Panc1 (cell line): Measurements from ENCODE around the gene CDH5. TPM values are rescaled to one million over a fixed set of nuclear protein-coding genes. Genes with fewer than 3 reads are reported as not detected.

Experiments used
- ATAC-seq: fragments of 200-7000 bp; cut with Tn5 transposase; 2 replicates; pipeline ENCODE4 v1.9.1; 2020; ENCODE audit warnings: mild to moderate bottlenecking, moderate library complexity
- BruUV-seq: library from RNA; stranded (reverse); fragments of 400-500 nt; replicated peaks from 2 replicates; lab custom pipeline; 2021; lab: Mats Ljungman, UMichigan
- CTCF ChIA-PET: fragments of 300-600 bp; sonication (Branson Sonifier 250); formaldehyde crosslinking; loops from one replicate; lab custom pipeline; 2022; ENCODE audit warnings: antibody characterized with exemption; lab: Charles Lee
- POLR2A ChIA-PET: fragments of 300-600 bp; sonication (Branson Sonifier 250); formaldehyde crosslinking; loops from one replicate; lab custom pipeline; 2022; ENCODE audit warnings: antibody characterized with exemption; lab: Charles Lee
- DNase-seq: peaks from one replicate; pipeline ENCODE4 v3.0.0-alpha.2; 2010; ENCODE audit warnings: low read depth, low spot score
- H3K27ac ChIP-seq: 2 replicates; pipeline ENCODE4 v1.5.1; 2011; ENCODE audit warnings: mild to moderate bottlenecking, low read length, inconsistent platforms
- H3K27me3 ChIP-seq: fragments of 200-500 bp; sonication (Bioruptor generic); 2 replicates; pipeline ENCODE4 v1.6.0; 2014; ENCODE audit warnings: low read length, inconsistent platforms; ENCODE audit not compliant: control insufficient read depth, insufficient read depth
- H3K36me3 ChIP-seq: fragments of 200-500 bp; sonication (Bioruptor generic); 2 replicates; pipeline ENCODE4 v1.5.1; 2014; ENCODE audit warnings: inconsistent platforms, mild to moderate bottlenecking, low read length, moderate library complexity; ENCODE audit not compliant: control insufficient read depth, insufficient read depth
- H3K4me1 ChIP-seq: 2 replicates; pipeline ENCODE4 v1.5.1; 2011; ENCODE audit warnings: inconsistent platforms, mild to moderate bottlenecking, low read length, moderate library complexity; ENCODE audit not compliant: control insufficient read depth, insufficient read depth
- H3K4me3 ChIP-seq, 2 experiments: 2 replicates each; pipeline ENCODE4 v1.5.1; 2011 to 2012; ENCODE audit warnings: low read depth in 2 of 2, low read length in 2 of 2, mild to moderate bottlenecking in 2 of 2, inconsistent platforms in 1 of 2, moderate library complexity in 1 of 2
- H3K9me3 ChIP-seq: fragments of 200-500 bp; sonication (Bioruptor generic); 2 replicates; pipeline ENCODE4 v1.5.1; 2014; ENCODE audit warnings: low read depth, mild to moderate bottlenecking, inconsistent platforms, low read length, moderate library complexity; ENCODE audit not compliant: control insufficient read depth, insufficient read depth
- CTCF ChIP-seq: fragments of 450-650 bp; IDR thresholded peaks from 2 replicates; pipeline ENCODE4 v1.5.1; 2017; ENCODE audit warnings: mild to moderate bottlenecking
- POLR2AphosphoS5 ChIP-seq: IDR thresholded peaks from 2 replicates; pipeline ENCODE4 v1.6.1; 2012; ENCODE audit warnings: mild to moderate bottlenecking, low read depth, low read length, moderate library complexity
- SIN3A ChIP-seq: IDR thresholded peaks from 2 replicates; pipeline ENCODE4 v1.6.1; 2012; ENCODE audit warnings: low read depth, mild to moderate bottlenecking, low read length, moderate library complexity, borderline replicate concordance; ENCODE audit not compliant: insufficient read depth
- TCF7L2 ChIP-seq: IDR thresholded peaks from 2 replicates; pipeline ENCODE4 v1.6.1; 2011; ENCODE audit warnings: mild to moderate bottlenecking, low read depth, low read length, inconsistent platforms
- in situ Hi-C: cut with HindIII; loops from 2 replicates; pipeline ENCODE4 v1.10.0; 2016; ENCODE audit warnings: low sequenced_read_pairs, low pct_unique_long_range_greater_than_20kb
- intact Hi-C: fragments of 100-400 bp; cut with micrococcal nuclease; formaldehyde crosslinking; loops from one replicate; pipeline ENCODE4 v1.10.0; 2022; ENCODE audit not compliant: unreplicated experiment
- total RNA-seq: library from RNA; stranded (reverse); gene quantifications from one replicate; pipeline ENCODE4 v1.2.1, GENCODE V29; 2021; ENCODE audit not compliant: unreplicated experiment
- TF ChIP-seq, protein P1 (sequence below), 2 experiments: IDR thresholded peaks; 2 replicates each; pipeline ENCODE4 v1.6.1; 2011 to 2012; ENCODE audit warnings: low read depth in 2 of 2, control low read depth in 1 of 2, low read length in 1 of 2, mild to moderate bottlenecking in 1 of 2, moderate library complexity in 1 of 2; ENCODE audit not compliant: insufficient read depth in 1 of 2

The CDH5 gene
- total RNA-seq, 1 experiment from 2014 or later = 0.18 TPM

GRCh38 chr16:66363211-66363777, 3.2 kb upstream of the CDH5 start:
- CTCF ChIA-PET = no interaction called here
- no peak for ATAC-seq
- BruUV-seq = no TSS peak

DNA sequence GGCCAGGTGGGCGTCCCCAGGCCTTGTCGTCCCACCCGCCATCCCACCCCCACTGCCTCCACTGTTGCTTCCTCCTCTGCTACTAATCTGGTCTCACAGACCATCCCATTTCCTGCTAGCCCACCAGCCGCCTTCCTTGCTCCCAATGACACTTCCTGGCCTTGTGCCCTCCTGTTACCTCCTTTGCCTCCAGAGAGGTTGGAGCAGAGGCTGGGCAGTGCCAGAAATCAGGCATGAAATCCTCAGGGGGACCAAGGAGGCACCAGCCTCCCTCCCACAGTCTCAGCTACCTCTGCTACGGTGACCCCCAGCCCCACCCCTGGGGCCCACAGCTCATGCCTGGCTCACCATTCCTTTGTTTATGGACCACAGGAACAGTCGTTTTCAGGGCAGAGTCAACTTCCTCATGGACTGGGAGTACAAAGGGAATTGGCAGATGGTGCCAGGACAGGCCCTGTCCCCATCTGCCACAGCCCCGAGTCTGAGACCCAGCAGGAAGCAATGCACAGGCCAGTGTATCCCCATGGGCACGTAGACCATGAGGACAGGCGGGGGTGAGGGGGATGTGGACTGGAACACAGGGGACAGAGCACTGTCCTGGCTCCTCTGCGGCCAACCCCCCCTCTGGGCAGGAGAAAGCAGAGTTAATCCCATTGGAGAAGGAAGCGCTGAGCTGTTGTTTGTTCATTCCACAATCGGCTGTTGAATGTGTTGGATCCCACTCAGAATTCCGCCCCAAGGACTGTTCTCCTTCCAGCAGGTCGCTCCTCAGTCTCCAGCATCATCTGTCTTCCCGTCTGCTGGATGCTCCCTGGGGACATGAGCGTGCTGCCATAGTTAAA, 2.2 kb upstream of the CDH5 start:
- ATAC-seq (no peak), DNase-seq (no peak)
- in situ Hi-C loops = no loop called here
- H3K9me3 ChIP-seq = no peaks in the 10 kb centered on the region
- CTCF ChIA-PET = no interaction called here
- TF ChIP-seq SIN3A (no peak), CTCF (no peak), POLR2AphosphoS5 (no peak), TCF7L2 (no peak)
- TF ChIP-seq, protein P1, sequence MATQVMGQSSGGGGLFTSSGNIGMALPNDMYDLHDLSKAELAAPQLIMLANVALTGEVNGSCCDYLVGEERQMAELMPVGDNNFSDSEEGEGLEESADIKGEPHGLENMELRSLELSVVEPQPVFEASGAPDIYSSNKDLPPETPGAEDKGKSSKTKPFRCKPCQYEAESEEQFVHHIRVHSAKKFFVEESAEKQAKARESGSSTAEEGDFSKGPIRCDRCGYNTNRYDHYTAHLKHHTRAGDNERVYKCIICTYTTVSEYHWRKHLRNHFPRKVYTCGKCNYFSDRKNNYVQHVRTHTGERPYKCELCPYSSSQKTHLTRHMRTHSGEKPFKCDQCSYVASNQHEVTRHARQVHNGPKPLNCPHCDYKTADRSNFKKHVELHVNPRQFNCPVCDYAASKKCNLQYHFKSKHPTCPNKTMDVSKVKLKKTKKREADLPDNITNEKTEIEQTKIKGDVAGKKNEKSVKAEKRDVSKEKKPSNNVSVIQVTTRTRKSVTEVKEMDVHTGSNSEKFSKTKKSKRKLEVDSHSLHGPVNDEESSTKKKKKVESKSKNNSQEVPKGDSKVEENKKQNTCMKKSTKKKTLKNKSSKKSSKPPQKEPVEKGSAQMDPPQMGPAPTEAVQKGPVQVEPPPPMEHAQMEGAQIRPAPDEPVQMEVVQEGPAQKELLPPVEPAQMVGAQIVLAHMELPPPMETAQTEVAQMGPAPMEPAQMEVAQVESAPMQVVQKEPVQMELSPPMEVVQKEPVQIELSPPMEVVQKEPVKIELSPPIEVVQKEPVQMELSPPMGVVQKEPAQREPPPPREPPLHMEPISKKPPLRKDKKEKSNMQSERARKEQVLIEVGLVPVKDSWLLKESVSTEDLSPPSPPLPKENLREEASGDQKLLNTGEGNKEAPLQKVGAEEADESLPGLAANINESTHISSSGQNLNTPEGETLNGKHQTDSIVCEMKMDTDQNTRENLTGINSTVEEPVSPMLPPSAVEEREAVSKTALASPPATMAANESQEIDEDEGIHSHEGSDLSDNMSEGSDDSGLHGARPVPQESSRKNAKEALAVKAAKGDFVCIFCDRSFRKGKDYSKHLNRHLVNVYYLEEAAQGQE (IDR thresholded peaks at IDR 0.05; ENCODE audit: insufficient read depth in 1 of 2, low read depth in 2 of 2, low read length in 1 of 2) = no peak
- H3K27me3 ChIP-seq = no peaks in the 10 kb centered on the region
- intact Hi-C loops = no loop called here
- H3K36me3 ChIP-seq = no peaks in the 10 kb centered on the region
- H3K27ac ChIP-seq = no peak overlapping the region
- no peak overlapping the region for H3K4me3 ChIP-seq
- BruUV-seq = no TSS peak
- POLR2A ChIA-PET = no interaction called here
- H3K4me1 ChIP-seq = no peaks in the 10 kb centered on the region

More at GRCh38 chr16:66363211-66363777, 3.2 kb upstream of the CDH5 start:
- DNase-seq = no peak
- H3K9me3 ChIP-seq = no peaks in the 10 kb centered on the region
- TF ChIP-seq TCF7L2 (no peak), SIN3A (no peak), POLR2AphosphoS5 (no peak), CTCF (no peak)
- TF ChIP-seq, protein P1 (IDR thresholded peaks at IDR 0.05; ENCODE audit: insufficient read depth in 1 of 2, low read depth in 2 of 2, low read length in 1 of 2) = no peak
- in situ Hi-C loops (no loop called here), intact Hi-C loops (no loop called here)
- no peak overlapping the region for H3K4me3 ChIP-seq
- no peaks in the 10 kb centered on the region for H3K27me3 ChIP-seq
- no peak overlapping the region for H3K27ac ChIP-seq
- H3K36me3 ChIP-seq = no peaks in the 10 kb centered on the region
- no peaks in the 10 kb centered on the region for H3K4me1 ChIP-seq
- POLR2A ChIA-PET = no interaction called here
